SIG-M5 treated with dmso at 0.1 percent for 504 hours (cell line): ENCODE results near the gene IFTAP.
"Not testable (repeated sequence)": the region's sequence is repeated elsewhere in the genome, so short reads cannot be mapped to it uniquely, and the experiment has no call there.

ENCODE experiments used
- DNase-seq: peaks from one replicate; lab custom pipeline; 2025; ENCODE audit not compliant: unreplicated experiment; lab: John Stamatoyannopoulos, UW

IFTAP gene

GRCh38 chr11:36635066-36635862 is 41.0 kb downstream of the IFTAP start:
- no peak for DNase-seq

GRCh38 chr11:36638556-36638955 is 44.3 kb downstream of the IFTAP start:
- DNase-seq, result no peak

GRCh38 chr11:36657610-36658267 is 63.4 kb downstream of the IFTAP start:
- DNase-seq, result no peak

GRCh38 chr11:36661359-36661758 is 67.1 kb downstream of the IFTAP start:
- DNase-seq, result not testable (repeated sequence)

GRCh38 chr11:36672815-36673450 is 78.6 kb downstream of the IFTAP start:
- DNase-seq, result peak; percentile 23

GRCh38 chr11:36679547-36679946 is 85.2 kb downstream of the IFTAP start:
- not testable (repeated sequence) for DNase-seq

- DNase-seq, result no peak
These were observed 89.5 kb downstream of the IFTAP start for GRCh38 chr11:36683818-36684217.

GRCh38 chr11:36684840-36685801 is 90.8 kb downstream of the IFTAP start:
- no peak for DNase-seq

- DNase-seq, result no peak
These were observed 93.8 kb downstream of the IFTAP start for GRCh38 chr11:36688132-36688531.

GRCh38 chr11:36688571-36689291 is 94.4 kb downstream of the IFTAP start:
- DNase-seq, result no peak

- DNase-seq, result no peak
These were observed 95.1 kb downstream of the IFTAP start for GRCh38 chr11:36689442-36689841.

- DNase-seq, result no peak
These were observed 98.4 kb downstream of the IFTAP start for GRCh38 chr11:36692704-36693103.

GRCh38 chr11:36693139-36693843 is 99.0 kb downstream of the IFTAP start:
- DNase-seq, result no peak

GRCh38 chr11:36695111-36695510 is 100.8 kb downstream of the IFTAP start:
- no peak for DNase-seq

- no peak for DNase-seq
These were observed 101.3 kb downstream of the IFTAP start for GRCh38 chr11:36695571-36695970.

- no peak for DNase-seq
These were observed 102.2 kb downstream of the IFTAP start for GRCh38 chr11:36696550-36696949.

- DNase-seq, result no peak
These were observed 105.0 kb downstream of the IFTAP start for GRCh38 chr11:36699271-36699670.

GRCh38 chr11:36700246-36700645 is 105.9 kb downstream of the IFTAP start:
- no peak for DNase-seq

GRCh38 chr11:36702330-36703054 is 108.2 kb downstream of the IFTAP start:
- DNase-seq, result peak; percentile 62
